ENCODE measurements around the gene TRPT1.

DNA sequence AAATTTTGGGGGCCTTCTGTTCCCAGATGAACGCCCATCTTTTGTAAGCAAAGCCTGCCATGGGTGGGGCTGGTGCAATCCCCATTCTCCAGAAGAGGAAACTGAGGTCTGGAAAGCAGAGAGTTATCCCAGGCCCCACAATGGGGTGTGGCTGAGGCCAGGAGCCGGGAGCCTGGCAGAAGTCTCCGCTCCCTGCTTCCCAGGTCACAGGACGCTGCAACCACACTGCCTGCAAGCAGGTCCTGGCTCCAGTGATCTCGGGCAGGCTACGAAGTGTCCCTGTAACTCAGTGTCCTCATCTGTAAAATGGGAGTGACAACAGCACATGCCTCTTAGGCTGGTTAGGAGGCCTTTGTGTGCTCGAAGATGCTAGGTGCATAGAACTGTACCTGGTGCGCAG is 27.1 kb upstream of the TRPT1 start:
- no peak for TF ChIP-seq YY1 (IDR thresholded peaks at IDR 0.05; ENCODE audit: insufficient read depth, insufficient read length)
- TF ChIP-seq ZNF274 (IDR thresholded peaks at IDR 0.05; ENCODE audit: low read depth, low read length) = no peak
- TF ChIP-seq SUZ12 (IDR thresholded peaks at IDR 0.05; ENCODE audit: extremely low read depth, insufficient read depth, insufficient read length) = no peak

All from NT2/D1 (cell line).